ENCODE measurements around the gene WDFY4.

- TF ChIP-seq POLR2A (IDR thresholded peaks at IDR 0.05) (no peak), CTCF (IDR thresholded peaks at IDR 0.05) (no peak)
These were observed 254.4 kb downstream of the WDFY4 start for GRCh38 chr10:48938990-48939536.
